Sciatic nerve (tissue), 1 donor: ENCODE results near the gene LRRC66. TPM values are rescaled to one million over a fixed set of nuclear protein-coding genes. Genes with fewer than 3 reads are reported as not detected.

ENCODE experiments used
- total RNA-seq: library from RNA; stranded (reverse); fragmentation: NEBNext Ultra II Directional; extraction: Animal tissue kit (Norgen Biotek cat#: 25700); gene quantifications from one replicate; pipeline ENCODE4 v1.2.1, GENCODE V29; 2021
- donor health status: DM: no; HTN: no; CAD: no.

Gene LRRC66
- total RNA-seq, 1 donor from 2014 or later: 1.7 TPM

Other genes with a start within 250 kb of the LRRC66 start
- 88.8 TPM for gene DCUN1D4, start 177.2 kb downstream of the LRRC66 start, total RNA-seq
- gene SGCB, start 17.9 kb upstream of the LRRC66 start, total RNA-seq: 154 TPM
- gene SPATA18, start 30.9 kb upstream of the LRRC66 start, total RNA-seq: 10.8 TPM